HT1080 (cell line): ENCODE measurements around the gene AGBL1. TPM values are rescaled to one million over a fixed set of nuclear protein-coding genes. Genes with fewer than 3 reads are reported as not detected.
A peak's percentile ranks its signal among the peaks of the same experiment; 100 is the strongest.

Source experiments
- DNase-seq: peaks from one replicate; pipeline ENCODE4 v3.0.0-alpha.2; 2015; ENCODE audit warnings: low read depth
- total RNA-seq: library from RNA; depleted of rRNA; stranded (reverse); fragments of >200 nt; shearing (Covaris generic); gene quantifications from 2 replicates; pipeline ENCODE4 v1.2.3, GENCODE V29; 2014

AGBL1 gene
- total RNA-seq, 1 experiment from 2014 or later = 0.03 TPM

DNA sequence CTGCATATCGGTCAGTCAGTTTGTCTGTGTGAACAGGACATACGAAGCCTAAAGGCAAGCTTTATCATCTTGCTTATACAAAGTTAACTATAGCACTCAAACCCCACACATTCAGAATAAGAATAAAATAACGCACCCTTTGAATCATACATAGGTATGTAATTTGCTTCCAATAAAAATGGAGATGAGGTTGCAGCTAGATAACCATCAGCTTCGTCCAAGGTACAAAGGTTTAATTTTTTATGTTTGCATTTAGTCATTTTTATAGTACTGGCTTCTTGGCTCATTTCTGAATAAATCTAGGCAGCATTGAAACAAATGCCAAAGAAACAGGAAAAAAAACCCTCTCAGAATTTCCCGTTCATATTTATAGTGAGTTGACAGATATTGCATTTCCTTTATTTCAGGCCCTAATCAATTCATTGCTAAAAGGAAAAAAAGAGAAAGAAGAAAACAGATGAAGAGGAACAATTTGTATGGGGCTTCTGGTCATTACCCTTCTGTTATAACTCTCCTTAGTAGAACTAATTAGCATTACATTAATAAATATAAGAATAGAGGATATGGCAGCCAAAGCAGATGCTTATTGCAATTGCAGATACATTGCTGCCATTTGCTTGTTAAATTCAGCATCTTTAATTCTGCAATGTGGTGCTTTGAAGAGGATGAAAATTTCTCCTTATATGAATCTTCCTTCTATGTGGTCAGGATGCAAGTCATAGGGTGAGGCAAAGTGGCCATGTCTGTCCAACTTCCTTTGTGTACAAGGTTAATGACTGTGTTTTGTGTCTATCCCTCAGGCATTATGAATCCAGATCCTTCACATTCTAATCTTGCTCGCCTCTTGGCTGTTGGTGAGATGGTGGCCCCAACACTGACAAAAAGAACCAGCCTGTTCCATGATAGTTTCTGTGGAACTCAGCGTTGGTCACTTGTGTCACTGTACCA, 550.0 kb downstream of the AGBL1 start:
- no peak for DNase-seq

DNA sequence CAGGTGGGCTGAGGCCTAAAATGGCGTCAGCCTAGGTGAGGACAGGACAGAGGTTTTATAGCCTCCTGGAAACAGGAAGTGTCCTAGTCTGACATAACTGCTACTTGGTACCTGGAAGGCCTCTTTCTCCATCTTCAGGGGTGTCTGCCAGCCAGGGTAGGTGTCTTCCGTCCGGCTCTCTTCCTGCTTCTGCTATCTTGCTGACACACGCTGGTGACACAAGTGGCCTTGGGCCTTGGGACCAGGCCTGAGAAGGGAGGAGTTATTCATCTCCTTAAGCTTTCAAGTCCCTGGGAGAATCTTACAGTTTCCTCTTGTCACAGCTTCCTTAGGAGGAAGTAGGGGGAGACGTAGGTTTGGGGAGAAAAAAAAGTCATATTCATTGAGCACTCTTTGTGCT, 551.3 kb downstream of the AGBL1 start:
- no peak for DNase-seq

- DNase-seq = no peak
These were observed 554.5 kb downstream of the AGBL1 start for GRCh38 chr15:86634146-86634545.

DNA sequence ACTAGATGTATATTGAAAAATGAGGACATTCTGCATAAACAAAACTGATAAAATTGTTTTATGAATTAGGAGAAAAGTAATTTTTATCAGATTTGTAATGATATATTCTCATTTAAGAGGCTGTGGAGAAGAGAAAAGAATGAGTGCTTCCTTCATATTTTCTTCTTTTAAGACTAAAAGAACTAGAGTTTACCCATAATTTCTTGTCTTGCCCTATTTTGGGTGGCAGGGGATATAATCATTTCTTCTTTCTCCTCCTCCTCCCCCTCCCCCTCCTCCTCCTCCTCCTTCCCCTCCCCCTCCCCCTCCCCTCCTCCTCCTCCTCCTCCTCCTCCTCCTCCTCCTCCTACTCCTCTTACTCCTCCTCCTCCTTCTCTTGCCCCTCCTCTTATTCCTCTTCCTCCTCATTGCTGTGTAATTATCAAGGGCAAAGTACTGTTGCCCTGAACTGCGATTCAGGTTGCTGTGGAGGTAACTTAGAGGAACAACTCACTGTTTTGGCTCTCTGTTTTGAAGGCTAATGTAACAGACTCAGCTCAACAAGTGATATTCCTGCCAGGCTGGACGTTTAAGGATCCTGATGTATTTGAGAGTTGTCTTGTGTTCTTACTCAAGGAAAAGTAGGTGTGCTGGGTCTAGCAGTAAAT, 555.4 kb downstream of the AGBL1 start:
- no peak for DNase-seq

GRCh38 chr15:86644339-86644738, 564.7 kb downstream of the AGBL1 start:
- DNase-seq = no peak

- DNase-seq = no peak
These were observed 566.3 kb downstream of the AGBL1 start for GRCh38 chr15:86645925-86646500.

- no peak for DNase-seq
These were observed 568.3 kb downstream of the AGBL1 start for GRCh38 chr15:86647810-86648440.

DNA sequence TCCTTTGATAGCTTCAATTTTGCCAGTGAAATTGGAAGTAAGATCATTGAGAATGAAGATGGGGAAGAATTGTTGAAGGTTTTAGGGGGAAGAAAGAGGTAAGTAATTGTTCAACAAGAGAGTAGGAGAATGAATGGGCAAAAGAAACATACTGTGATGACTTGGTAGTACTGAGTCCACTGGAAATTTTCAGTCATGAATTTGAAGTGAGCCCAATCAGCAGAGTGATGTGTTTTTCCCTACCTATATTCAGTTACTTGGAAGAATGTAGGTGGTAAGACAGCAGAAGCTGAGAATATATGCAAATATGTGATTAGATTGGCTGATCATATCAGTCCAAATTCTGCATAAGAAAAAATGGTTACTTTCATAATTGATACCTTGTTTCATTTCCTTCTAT, 569.6 kb downstream of the AGBL1 start:
- no peak for DNase-seq

DNA sequence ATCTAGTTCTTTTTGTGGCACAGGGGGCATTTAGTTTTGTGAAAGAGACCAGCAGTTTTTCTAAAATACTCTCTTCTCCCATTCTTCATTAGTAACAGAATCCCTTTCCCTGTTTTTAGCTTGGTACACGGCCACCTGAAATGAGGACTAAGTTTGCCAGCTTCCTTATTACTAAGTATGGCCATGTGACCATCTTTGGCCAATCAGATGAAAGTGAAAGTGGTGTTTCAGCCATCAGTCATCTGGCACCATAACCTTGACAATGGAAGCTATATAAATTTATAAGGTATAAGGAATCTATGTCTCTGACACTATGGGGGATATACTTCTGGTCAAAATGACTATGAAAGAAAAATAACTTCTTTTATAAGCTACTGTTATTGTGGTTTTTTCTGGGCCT, 570.4 kb downstream of the AGBL1 start:
- peak; percentile 53 for DNase-seq

DNA sequence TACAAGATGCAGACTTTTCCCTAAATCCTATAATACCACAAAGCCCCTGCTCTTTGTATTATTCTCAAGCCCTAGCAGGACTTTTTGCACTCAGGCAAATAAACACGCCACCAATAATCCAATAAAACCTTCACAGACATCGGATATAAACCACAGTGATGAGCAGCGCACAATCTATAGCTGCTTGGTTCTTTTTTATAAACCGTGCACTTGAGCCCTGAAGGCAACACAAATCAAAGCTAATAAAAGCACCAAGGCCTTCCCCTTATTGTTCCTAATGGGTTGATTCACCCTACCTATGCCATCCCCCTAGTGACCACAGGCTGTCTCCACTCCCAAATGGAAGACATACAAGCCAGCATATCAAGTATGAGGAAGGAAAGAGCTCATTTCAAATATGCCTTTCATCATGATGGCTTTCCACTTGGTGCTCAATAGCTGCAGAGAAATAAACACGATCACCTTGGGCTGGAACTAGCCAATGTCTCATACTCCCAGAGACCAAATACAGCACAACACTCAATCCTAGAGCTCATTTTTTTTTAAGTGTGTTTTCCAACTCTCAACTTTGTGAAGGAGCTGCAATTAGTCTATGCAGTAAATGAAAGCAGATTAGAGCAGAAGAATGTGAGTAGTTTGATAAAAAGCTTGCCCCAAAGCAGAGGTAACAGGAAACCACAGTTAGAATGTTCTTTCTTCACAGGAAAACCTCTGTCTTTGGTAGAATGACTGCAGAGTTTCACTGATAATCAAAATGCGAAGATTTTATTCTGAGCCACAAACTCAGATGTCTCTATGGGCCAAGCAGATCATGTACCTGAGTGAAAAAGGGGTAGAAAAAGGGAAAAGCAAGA, 573.9 kb downstream of the AGBL1 start:
- no peak for DNase-seq

- no peak for DNase-seq
These were observed 574.8 kb downstream of the AGBL1 start for GRCh38 chr15:86654501-86654900.

DNA sequence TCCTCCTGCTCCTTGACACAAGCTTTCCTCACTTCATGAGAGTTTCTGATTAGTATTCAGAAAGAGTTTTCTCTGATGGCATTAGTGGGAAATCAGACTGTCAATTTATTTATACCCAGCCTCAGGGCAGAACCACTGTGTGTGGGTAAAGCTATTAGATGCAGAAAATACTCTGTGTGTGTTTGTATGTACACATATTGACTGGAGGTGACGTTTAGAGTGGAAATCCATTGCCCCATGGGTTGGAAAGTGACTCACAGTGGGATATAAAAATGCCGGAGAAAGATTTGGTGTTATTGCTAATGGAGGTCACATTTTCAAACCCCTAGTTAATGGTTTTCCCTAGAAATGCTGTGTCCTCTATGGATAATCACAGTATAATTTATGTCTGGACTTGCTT, 577.6 kb downstream of the AGBL1 start:
- DNase-seq = no peak

GRCh38 chr15:86659724-86660411, 580.2 kb downstream of the AGBL1 start:
- no peak for DNase-seq

GRCh38 chr15:86661580-86661979, 581.9 kb downstream of the AGBL1 start:
- DNase-seq = no peak

- no peak for DNase-seq
These were observed 583.6 kb downstream of the AGBL1 start for GRCh38 chr15:86663304-86663703.

- DNase-seq = no peak
These were observed 584.3 kb downstream of the AGBL1 start for GRCh38 chr15:86663979-86664378.

GRCh38 chr15:86664581-86664980, 584.9 kb downstream of the AGBL1 start:
- DNase-seq = no peak

DNA sequence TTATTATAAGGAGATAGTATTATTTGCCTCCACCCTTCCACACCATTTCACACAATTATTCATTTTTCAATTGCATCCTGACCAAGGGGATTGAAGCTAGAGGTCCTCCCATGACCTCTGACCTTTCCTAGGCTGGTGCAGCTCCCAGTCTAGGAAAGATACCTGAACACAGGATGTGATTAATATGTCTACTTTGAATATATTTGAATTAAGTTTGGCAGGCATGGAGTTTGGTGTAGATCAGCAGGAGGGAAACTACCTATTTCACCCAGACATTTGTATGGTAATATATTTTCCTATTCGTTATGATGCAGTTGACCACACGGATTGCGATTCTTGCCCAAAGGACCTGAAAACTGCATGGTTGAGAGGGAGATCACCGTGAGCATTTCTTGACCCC, 596.3 kb downstream of the AGBL1 start:
- no peak for DNase-seq

- no peak for DNase-seq
These were observed 597.6 kb downstream of the AGBL1 start for GRCh38 chr15:86677278-86677677.

GRCh38 chr15:86685263-86685662, 605.6 kb downstream of the AGBL1 start:
- no peak for DNase-seq
